Gastrocnemius medialis (tissue), 4 donors: ENCODE measurements around the gene STAT5B.

Source experiments
- POLR2A ChIP-seq, 2 donors: fragments of 450-650 bp; IDR thresholded peaks; one replicate each; pipeline ENCODE4 v1.6.1; 2017; ENCODE audit warnings: antibody characterized with exemption in 2 of 2, mild to moderate bottlenecking in 2 of 2, moderate library complexity in 2 of 2
- TF ChIP-seq, protein P1 (sequence below), 5 experiments: fragments of 450-650 bp in 3 of 5; fragments of 200-600 bp in 2 of 5; sonication (generic) in 2 of 5; IDR thresholded peaks in 4 of 5; conservative IDR thresholded peaks in 1 of 5; 1 replicate in 4 of 5; 2 replicates in 1 of 5; pipeline ENCODE4 v1.5.1; 2016 to 2019; ENCODE audit warnings: antibody characterized with exemption in 5 of 5, mild to moderate bottlenecking in 3 of 5, moderate library complexity in 3 of 5

DNA sequence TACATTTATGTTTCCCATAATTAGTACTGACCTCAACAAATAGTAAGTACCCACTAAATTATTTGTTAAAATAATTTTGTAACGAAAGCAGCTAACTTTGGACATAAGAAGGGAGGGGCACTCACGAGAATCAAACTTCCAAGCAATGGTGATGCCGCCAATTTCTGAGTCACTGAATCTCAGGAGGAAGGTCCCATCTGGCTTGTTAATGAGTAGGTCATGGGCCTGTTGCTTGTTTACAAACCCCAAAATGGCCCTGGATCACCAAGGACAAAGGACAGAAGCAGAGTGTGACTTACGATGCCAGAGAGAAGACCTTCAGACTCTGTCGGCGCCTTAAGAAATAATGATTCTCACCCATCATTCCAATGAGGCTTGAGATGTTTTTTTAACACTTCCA is 66.1 kb downstream of the STAT5B start:
- TF ChIP-seq, protein P1, sequence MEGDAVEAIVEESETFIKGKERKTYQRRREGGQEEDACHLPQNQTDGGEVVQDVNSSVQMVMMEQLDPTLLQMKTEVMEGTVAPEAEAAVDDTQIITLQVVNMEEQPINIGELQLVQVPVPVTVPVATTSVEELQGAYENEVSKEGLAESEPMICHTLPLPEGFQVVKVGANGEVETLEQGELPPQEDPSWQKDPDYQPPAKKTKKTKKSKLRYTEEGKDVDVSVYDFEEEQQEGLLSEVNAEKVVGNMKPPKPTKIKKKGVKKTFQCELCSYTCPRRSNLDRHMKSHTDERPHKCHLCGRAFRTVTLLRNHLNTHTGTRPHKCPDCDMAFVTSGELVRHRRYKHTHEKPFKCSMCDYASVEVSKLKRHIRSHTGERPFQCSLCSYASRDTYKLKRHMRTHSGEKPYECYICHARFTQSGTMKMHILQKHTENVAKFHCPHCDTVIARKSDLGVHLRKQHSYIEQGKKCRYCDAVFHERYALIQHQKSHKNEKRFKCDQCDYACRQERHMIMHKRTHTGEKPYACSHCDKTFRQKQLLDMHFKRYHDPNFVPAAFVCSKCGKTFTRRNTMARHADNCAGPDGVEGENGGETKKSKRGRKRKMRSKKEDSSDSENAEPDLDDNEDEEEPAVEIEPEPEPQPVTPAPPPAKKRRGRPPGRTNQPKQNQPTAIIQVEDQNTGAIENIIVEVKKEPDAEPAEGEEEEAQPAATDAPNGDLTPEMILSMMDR (IDR thresholded peaks at IDR 0.05 in 4 of 5, conservative IDR thresholded peaks at IDR 0.05 in 1 of 5) = no peak
- no peak for TF ChIP-seq POLR2A (IDR thresholded peaks at IDR 0.05)
